VCaP (cell line): ENCODE measurements around the gene SKIL.

ENCODE experiments used
- H3K27ac ChIP-seq: fragments of 450-650 bp; 2 replicates; pipeline ENCODE4 v1.5.1; 2017
- TF ChIP-seq, protein P1 (sequence below): fragments of 450-650 bp; conservative IDR thresholded peaks from 2 replicates; pipeline ENCODE4 v1.5.1; 2017; ENCODE audit warnings: mild to moderate bottlenecking, moderate library complexity

The SKIL gene

GRCh38 chr3:170423001-170423615 lies 65.6 kb downstream of the SKIL start:
- H3K27ac ChIP-seq: no peak overlapping the region
- TF ChIP-seq, protein P1, sequence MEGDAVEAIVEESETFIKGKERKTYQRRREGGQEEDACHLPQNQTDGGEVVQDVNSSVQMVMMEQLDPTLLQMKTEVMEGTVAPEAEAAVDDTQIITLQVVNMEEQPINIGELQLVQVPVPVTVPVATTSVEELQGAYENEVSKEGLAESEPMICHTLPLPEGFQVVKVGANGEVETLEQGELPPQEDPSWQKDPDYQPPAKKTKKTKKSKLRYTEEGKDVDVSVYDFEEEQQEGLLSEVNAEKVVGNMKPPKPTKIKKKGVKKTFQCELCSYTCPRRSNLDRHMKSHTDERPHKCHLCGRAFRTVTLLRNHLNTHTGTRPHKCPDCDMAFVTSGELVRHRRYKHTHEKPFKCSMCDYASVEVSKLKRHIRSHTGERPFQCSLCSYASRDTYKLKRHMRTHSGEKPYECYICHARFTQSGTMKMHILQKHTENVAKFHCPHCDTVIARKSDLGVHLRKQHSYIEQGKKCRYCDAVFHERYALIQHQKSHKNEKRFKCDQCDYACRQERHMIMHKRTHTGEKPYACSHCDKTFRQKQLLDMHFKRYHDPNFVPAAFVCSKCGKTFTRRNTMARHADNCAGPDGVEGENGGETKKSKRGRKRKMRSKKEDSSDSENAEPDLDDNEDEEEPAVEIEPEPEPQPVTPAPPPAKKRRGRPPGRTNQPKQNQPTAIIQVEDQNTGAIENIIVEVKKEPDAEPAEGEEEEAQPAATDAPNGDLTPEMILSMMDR: no peak

DNA sequence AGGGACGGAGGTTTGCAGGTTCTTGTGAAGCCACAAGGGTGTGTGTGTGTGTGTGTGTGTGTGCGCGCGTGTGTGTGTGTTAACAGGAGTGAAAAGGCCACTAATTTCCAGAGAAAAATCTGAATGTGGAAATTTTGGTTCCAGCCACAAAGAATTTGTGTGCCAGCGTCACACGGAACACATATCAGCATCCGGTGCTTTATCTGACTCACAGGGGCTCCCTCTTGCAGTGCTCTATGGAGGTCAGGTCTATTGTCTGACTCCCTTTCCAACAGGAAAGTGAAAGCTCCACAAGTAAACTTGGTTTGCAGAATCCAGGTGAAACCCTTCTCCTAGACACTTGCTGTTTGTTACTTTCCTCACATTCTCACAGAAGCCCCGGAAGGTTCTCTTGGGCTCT lies 67.4 kb downstream of the SKIL start:
- TF ChIP-seq, protein P1: no peak
- H3K27ac ChIP-seq: no peak overlapping the region

DNA sequence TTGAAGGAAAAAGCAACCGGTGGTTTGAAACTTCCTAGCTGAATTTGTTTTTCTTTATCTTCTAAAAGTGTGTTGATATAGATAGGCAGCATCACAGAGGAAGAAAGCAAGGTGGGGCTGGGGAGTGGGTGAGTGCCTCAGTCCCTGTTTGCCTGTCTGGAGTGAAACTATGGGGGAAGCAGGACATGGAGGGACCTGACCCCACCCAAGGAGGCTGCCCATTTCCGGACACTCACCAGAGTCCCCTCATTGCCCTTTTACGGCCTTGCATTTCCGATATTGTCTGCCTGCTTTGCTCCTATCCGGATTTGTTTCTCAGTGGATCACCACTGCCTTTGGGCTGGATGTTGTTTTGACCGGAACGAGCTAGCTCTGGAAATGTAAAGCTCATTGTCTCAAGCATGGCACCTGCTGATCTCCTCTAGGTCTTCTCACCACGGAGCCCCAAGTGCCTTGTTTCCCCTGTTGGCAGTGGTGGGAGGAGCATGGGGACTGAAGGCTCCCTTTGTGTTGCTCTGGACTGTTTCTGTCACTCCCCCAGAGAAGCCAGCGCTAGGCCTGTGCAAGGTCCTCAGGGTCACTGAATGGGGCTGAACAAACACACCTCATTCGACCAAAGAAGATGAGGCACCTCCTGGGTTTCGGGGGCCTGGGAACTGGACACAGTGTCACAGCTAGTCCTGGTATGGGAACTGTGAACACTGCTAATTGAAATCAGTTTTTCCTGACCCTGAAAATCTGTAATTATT lies 68.2 kb downstream of the SKIL start:
- no peak overlapping the region for H3K27ac ChIP-seq
- TF ChIP-seq, protein P1: no peak

- TF ChIP-seq, protein P1: no peak
- H3K27ac ChIP-seq: no peak overlapping the region
These were observed 68.8 kb downstream of the SKIL start for GRCh38 chr3:170426240-170426797.

- TF ChIP-seq, protein P1: no peak
- no peak overlapping the region for H3K27ac ChIP-seq
These were observed 70.6 kb downstream of the SKIL start for GRCh38 chr3:170428095-170428494.

DNA sequence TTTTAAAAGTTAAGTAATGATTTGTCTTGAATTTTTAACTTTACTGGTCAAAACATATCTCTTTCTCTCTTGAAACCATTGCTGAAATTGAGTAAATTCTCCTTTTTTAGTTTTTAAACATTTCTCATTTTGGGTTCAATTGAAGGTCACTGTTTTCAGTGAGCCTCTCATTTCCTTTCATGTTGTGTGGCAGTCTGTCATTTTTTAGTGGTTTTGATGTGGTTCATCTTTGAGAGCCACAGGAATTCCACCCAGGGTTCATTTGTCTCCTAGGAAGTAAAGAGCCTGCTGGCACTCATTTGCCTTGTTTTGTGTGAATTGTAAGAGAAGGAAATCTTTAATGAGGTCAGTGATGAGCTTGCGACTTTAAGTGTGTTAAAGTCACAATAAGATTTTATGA lies 71.5 kb downstream of the SKIL start:
- TF ChIP-seq, protein P1: no peak

GRCh38 chr3:170431054-170431453 lies 73.5 kb downstream of the SKIL start:
- TF ChIP-seq, protein P1: no peak
- H3K27ac ChIP-seq: no peak overlapping the region

More for the DNA sequence above, 71.5 kb downstream of the SKIL start:
- no peak overlapping the region for H3K27ac ChIP-seq
